Measurements from ENCODE around the gene NISCH.

The NISCH gene

GRCh38 chr3:52454250-52454937 lies 1.0 kb upstream of the NISCH start:
- DNase-seq (ENCODE audit: low read depth) = no peak
- no peak overlapping the region for H3K4me3 ChIP-seq (ENCODE audit: low read depth, low read length)
- TF ChIP-seq CTCF (conservative IDR thresholded peaks at IDR 0.05; ENCODE audit: low read depth, low read length) = no peak

GRCh38 chr3:52454938-52455282 lies 494 bp upstream of the NISCH start:
- H3K4me3 ChIP-seq (ENCODE audit: low read depth, low read length) = peak overlapping the region; percentile 81
- no peak for TF ChIP-seq CTCF (conservative IDR thresholded peaks at IDR 0.05; ENCODE audit: low read depth, low read length)
- DNase-seq (ENCODE audit: low read depth) = no peak

- peak overlapping the region; percentile 81 for H3K4me3 ChIP-seq (ENCODE audit: low read depth, low read length)
- peak; percentile 16 for DNase-seq (ENCODE audit: low read depth)
- TF ChIP-seq CTCF (conservative IDR thresholded peaks at IDR 0.05; ENCODE audit: low read depth, low read length) = no peak
Measured at GRCh38 chr3:52456169-52456799, 880 bp downstream of the NISCH start.

- DNase-seq (ENCODE audit: low read depth) = no peak
- TF ChIP-seq CTCF (conservative IDR thresholded peaks at IDR 0.05; ENCODE audit: low read depth, low read length) = no peak
- H3K4me3 ChIP-seq (ENCODE audit: low read depth, low read length) = peak overlapping the region; percentile 81
Measured at GRCh38 chr3:52456800-52457183, 1.4 kb downstream of the NISCH start.

- no peak overlapping the region for H3K4me3 ChIP-seq (ENCODE audit: low read depth, low read length)
- no peak for DNase-seq (ENCODE audit: low read depth)
Measured at GRCh38 chr3:52458031-52458760, 2.8 kb downstream of the NISCH start.

GRCh38 chr3:52458770-52459545 lies 3.6 kb downstream of the NISCH start:
- no peak for TF ChIP-seq CTCF (conservative IDR thresholded peaks at IDR 0.05; ENCODE audit: low read depth, low read length)
- H3K4me3 ChIP-seq (ENCODE audit: low read depth, low read length) = no peak overlapping the region
- no peak for DNase-seq (ENCODE audit: low read depth)

More at GRCh38 chr3:52458031-52458760, 2.8 kb downstream of the NISCH start:
- TF ChIP-seq CTCF (conservative IDR thresholded peaks at IDR 0.05; ENCODE audit: low read depth, low read length) = no peak

All from choroid plexus epithelial cell (primary cell).